Measurements from ENCODE around the gene PPT2.
"Not testable (repeated sequence)": the region's sequence is repeated elsewhere in the genome, so short reads cannot be mapped to it uniquely, and the experiment has no call there.

PPT2 gene

GRCh38 chr6:32128751-32129296 lies 25.1 kb upstream of the PPT2 start:
- Histone ChIP-seq H3K36me3 (ENCODE audit: control insufficient read depth, low read depth, low read length) (peaks cover 6% of the 10 kb centered on the region), H3K27ac (ENCODE audit: low read length) (no peak overlapping the region), H3K9me3 (ENCODE audit: control insufficient read depth, low read depth, low read length) (no peaks in the 10 kb centered on the region), H3K27me3 (ENCODE audit: control insufficient read depth, insufficient read depth, low read length) (peaks cover under 1% of the 10 kb centered on the region), H3K4me1 (ENCODE audit: control insufficient read depth, low read depth, low read length) (peaks cover 7% of the 10 kb centered on the region), H3K4me3 (ENCODE audit: low read length) (peak overlapping the region; percentile 79), H3K9ac (ENCODE audit: low read length) (no peak overlapping the region)

GRCh38 chr6:32129297-32130088 lies 24.4 kb upstream of the PPT2 start:
- Histone ChIP-seq H3K27ac (ENCODE audit: low read length) (peak overlapping the region; percentile 8), H3K4me1 (ENCODE audit: control insufficient read depth, low read depth, low read length) (peaks cover 7% of the 10 kb centered on the region), H3K27me3 (ENCODE audit: control insufficient read depth, insufficient read depth, low read length) (peaks cover 5% of the 10 kb centered on the region), H3K4me3 (ENCODE audit: low read length) (peak overlapping the region; percentile 79), H3K36me3 (ENCODE audit: control insufficient read depth, low read depth, low read length) (peaks cover 6% of the 10 kb centered on the region), H3K9me3 (ENCODE audit: control insufficient read depth, low read depth, low read length) (no peaks in the 10 kb centered on the region), H3K9ac (ENCODE audit: low read length) (peak overlapping the region; percentile 61)

GRCh38 chr6:32131439-32131948 lies 22.4 kb upstream of the PPT2 start:
- no peak overlapping the region for H3K27ac ChIP-seq (ENCODE audit: low read length)

GRCh38 chr6:32132110-32132509 lies 21.8 kb upstream of the PPT2 start:
- peaks cover 7% of the 10 kb centered on the region for H3K4me1 ChIP-seq (ENCODE audit: control insufficient read depth, low read depth, low read length)
- H3K27ac ChIP-seq (ENCODE audit: low read length) = no peak overlapping the region
- H3K9ac ChIP-seq (ENCODE audit: low read length) = no peak overlapping the region
- no peak overlapping the region for H3K4me3 ChIP-seq (ENCODE audit: low read length)
- no peaks in the 10 kb centered on the region for H3K36me3 ChIP-seq (ENCODE audit: control insufficient read depth, low read depth, low read length)
- H3K27me3 ChIP-seq (ENCODE audit: control insufficient read depth, insufficient read depth, low read length) = peaks cover 5% of the 10 kb centered on the region
- no peaks in the 10 kb centered on the region for H3K9me3 ChIP-seq (ENCODE audit: control insufficient read depth, low read depth, low read length)

More at GRCh38 chr6:32131439-32131948, 22.4 kb upstream of the PPT2 start:
- H3K4me3 ChIP-seq (ENCODE audit: low read length) = no peak overlapping the region
- no peaks in the 10 kb centered on the region for H3K36me3 ChIP-seq (ENCODE audit: control insufficient read depth, low read depth, low read length)
- H3K4me1 ChIP-seq (ENCODE audit: control insufficient read depth, low read depth, low read length) = peaks cover 7% of the 10 kb centered on the region
- no peak overlapping the region for H3K9ac ChIP-seq (ENCODE audit: low read length)
- H3K9me3 ChIP-seq (ENCODE audit: control insufficient read depth, low read depth, low read length) = no peaks in the 10 kb centered on the region
- peaks cover 5% of the 10 kb centered on the region for H3K27me3 ChIP-seq (ENCODE audit: control insufficient read depth, insufficient read depth, low read length)

- peaks cover 5% of the 10 kb centered on the region for H3K27me3 ChIP-seq (ENCODE audit: control insufficient read depth, insufficient read depth, low read length)
- peaks cover 7% of the 10 kb centered on the region for H3K4me1 ChIP-seq (ENCODE audit: control insufficient read depth, low read depth, low read length)
- no peak overlapping the region for H3K27ac ChIP-seq (ENCODE audit: low read length)
- no peaks in the 10 kb centered on the region for H3K36me3 ChIP-seq (ENCODE audit: control insufficient read depth, low read depth, low read length)
- no peaks in the 10 kb centered on the region for H3K9me3 ChIP-seq (ENCODE audit: control insufficient read depth, low read depth, low read length)
- H3K4me3 ChIP-seq (ENCODE audit: low read length) = no peak overlapping the region
- H3K9ac ChIP-seq (ENCODE audit: low read length) = no peak overlapping the region
These were observed 20.2 kb upstream of the PPT2 start for GRCh38 chr6:32133786-32134185.

- Histone ChIP-seq H3K27ac (ENCODE audit: low read length) (no peak overlapping the region), H3K4me1 (ENCODE audit: control insufficient read depth, low read depth, low read length) (no peaks in the 10 kb centered on the region), H3K36me3 (ENCODE audit: control insufficient read depth, low read depth, low read length) (no peaks in the 10 kb centered on the region), H3K9me3 (ENCODE audit: control insufficient read depth, low read depth, low read length) (no peaks in the 10 kb centered on the region), H3K9ac (ENCODE audit: low read length) (no peak overlapping the region), H3K4me3 (ENCODE audit: low read length) (no peak overlapping the region), H3K27me3 (ENCODE audit: control insufficient read depth, insufficient read depth, low read length) (peaks cover 5% of the 10 kb centered on the region)
These were observed 16.5 kb upstream of the PPT2 start for GRCh38 chr6:32137454-32137853.

- H3K27ac ChIP-seq (ENCODE audit: low read length) = no peak overlapping the region
- H3K9ac ChIP-seq (ENCODE audit: low read length) = no peak overlapping the region
- no peaks in the 10 kb centered on the region for H3K36me3 ChIP-seq (ENCODE audit: control insufficient read depth, low read depth, low read length)
- no peak overlapping the region for H3K4me3 ChIP-seq (ENCODE audit: low read length)
- no peaks in the 10 kb centered on the region for H3K4me1 ChIP-seq (ENCODE audit: control insufficient read depth, low read depth, low read length)
- H3K9me3 ChIP-seq (ENCODE audit: control insufficient read depth, low read depth, low read length) = no peaks in the 10 kb centered on the region
- H3K27me3 ChIP-seq (ENCODE audit: control insufficient read depth, insufficient read depth, low read length) = no peaks in the 10 kb centered on the region
These were observed 14.4 kb upstream of the PPT2 start for GRCh38 chr6:32139590-32139989.

- Histone ChIP-seq H3K36me3 (ENCODE audit: control insufficient read depth, low read depth, low read length) (no peaks in the 10 kb centered on the region), H3K4me1 (ENCODE audit: control insufficient read depth, low read depth, low read length) (no peaks in the 10 kb centered on the region), H3K27me3 (ENCODE audit: control insufficient read depth, insufficient read depth, low read length) (no peaks in the 10 kb centered on the region), H3K9me3 (ENCODE audit: control insufficient read depth, low read depth, low read length) (no peaks in the 10 kb centered on the region), H3K27ac (ENCODE audit: low read length) (no peak overlapping the region), H3K9ac (ENCODE audit: low read length) (no peak overlapping the region), H3K4me3 (ENCODE audit: low read length) (no peak overlapping the region)
These were observed 13.4 kb upstream of the PPT2 start for GRCh38 chr6:32140420-32141046.

- H3K4me3 ChIP-seq (ENCODE audit: low read length); H3K36me3 ChIP-seq (ENCODE audit: control insufficient read depth, low read depth, low read length); H3K9me3 ChIP-seq (ENCODE audit: control insufficient read depth, low read depth, low read length); H3K9ac ChIP-seq (ENCODE audit: low read length); H3K27ac ChIP-seq (ENCODE audit: low read length); H3K4me1 ChIP-seq (ENCODE audit: control insufficient read depth, low read depth, low read length); H3K27me3 ChIP-seq (ENCODE audit: control insufficient read depth, insufficient read depth, low read length): not testable (repeated sequence)
These were observed 9.7 kb upstream of the PPT2 start for GRCh38 chr6:32144238-32144637.

- no peaks in the 10 kb centered on the region for H3K36me3 ChIP-seq (ENCODE audit: control insufficient read depth, low read depth, low read length)
- H3K9ac ChIP-seq (ENCODE audit: low read length) = no peak overlapping the region
These were observed 7.7 kb upstream of the PPT2 start for GRCh38 chr6:32146287-32146686.

GRCh38 chr6:32146687-32147086 lies 7.3 kb upstream of the PPT2 start:
- H3K9ac ChIP-seq (ENCODE audit: low read length) = no peak overlapping the region

More at GRCh38 chr6:32146287-32146686, 7.7 kb upstream of the PPT2 start:
- Histone ChIP-seq H3K4me3 (ENCODE audit: low read length) (no peak overlapping the region), H3K9me3 (ENCODE audit: control insufficient read depth, low read depth, low read length) (no peaks in the 10 kb centered on the region), H3K27me3 (ENCODE audit: control insufficient read depth, insufficient read depth, low read length) (peaks cover 19% of the 10 kb centered on the region), H3K4me1 (ENCODE audit: control insufficient read depth, low read depth, low read length) (peaks cover 9% of the 10 kb centered on the region), H3K27ac (ENCODE audit: low read length) (no peak overlapping the region)

More at GRCh38 chr6:32146687-32147086, 7.3 kb upstream of the PPT2 start:
- no peak overlapping the region for H3K27ac ChIP-seq (ENCODE audit: low read length)
- peaks cover 12% of the 10 kb centered on the region for H3K4me1 ChIP-seq (ENCODE audit: control insufficient read depth, low read depth, low read length)
- no peak overlapping the region for H3K4me3 ChIP-seq (ENCODE audit: low read length)
- H3K27me3 ChIP-seq (ENCODE audit: control insufficient read depth, insufficient read depth, low read length) = peaks cover 21% of the 10 kb centered on the region
- H3K36me3 ChIP-seq (ENCODE audit: control insufficient read depth, low read depth, low read length) = no peaks in the 10 kb centered on the region
- no peaks in the 10 kb centered on the region for H3K9me3 ChIP-seq (ENCODE audit: control insufficient read depth, low read depth, low read length)
